Cardiac fibroblast (primary cell): ENCODE results near the gene ALG10.

Source experiments
- DNase-seq, 2 donors: peaks; one replicate each; pipeline versions ENCODE4 v3.0.0 to v3.0.0-alpha.2; 2010; ENCODE audit warnings: low read depth in 2 of 2
- H3K4me3 ChIP-seq, 2 donors: replicated peaks in 1 of 2; 1 replicate in 1 of 2; 2 replicates in 1 of 2; pipeline ENCODE4 v1.5.1; 2011; ENCODE audit warnings: low read depth in 2 of 2, low read length in 2 of 2, mild to moderate bottlenecking in 2 of 2, moderate library complexity in 1 of 2
- CTCF ChIP-seq: IDR thresholded peaks from one replicate; pipeline ENCODE4 v1.5.1; 2011; ENCODE audit warnings: low read depth, mild to moderate bottlenecking, low read length, inconsistent platforms

Gene ALG10

GRCh38 chr12:34048714-34049113 lies 26.4 kb downstream of the ALG10 start:
- no peak for TF ChIP-seq CTCF
- no peak overlapping the region for H3K4me3 ChIP-seq
- DNase-seq = no peak

- no peak for DNase-seq
- TF ChIP-seq CTCF = no peak
- H3K4me3 ChIP-seq = no peak overlapping the region
These were observed 29.2 kb downstream of the ALG10 start for GRCh38 chr12:34051486-34051885.

GRCh38 chr12:34054938-34055337 lies 32.6 kb downstream of the ALG10 start:
- TF ChIP-seq CTCF = no peak
- no peak for DNase-seq
- no peak overlapping the region for H3K4me3 ChIP-seq
